GM19238 (cell line): Measurements from ENCODE around the gene PITRM1.

ENCODE experiments used
- DNase-seq: peaks from one replicate; pipeline ENCODE4 v3.0.0; 2011; ENCODE audit warnings: low spot score; ENCODE audit not compliant: insufficient read length

Gene PITRM1

GRCh38 chr10:3166496-3167290, 5.9 kb downstream of the PITRM1 start:
- DNase-seq, result no peak

DNA sequence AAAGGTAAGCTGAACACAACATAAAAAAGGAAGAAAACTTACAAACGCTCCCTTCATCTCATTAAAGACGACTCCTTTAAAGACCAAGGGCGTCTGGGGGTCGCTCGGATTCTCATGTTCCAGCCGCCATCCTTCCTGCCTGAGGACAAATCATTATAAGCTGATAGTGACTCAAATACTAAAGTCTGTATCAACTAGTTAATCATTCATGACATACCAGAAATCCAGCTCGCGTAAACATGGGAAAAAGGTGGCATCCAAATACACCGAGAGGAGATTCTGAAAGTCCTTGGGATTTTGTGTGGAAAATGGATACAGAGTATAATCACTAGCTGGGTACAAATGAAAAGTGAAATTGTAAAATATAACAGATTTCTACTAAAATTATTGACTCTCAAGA, 7.4 kb downstream of the PITRM1 start:
- no peak for DNase-seq

- DNase-seq, result no peak
Measured at GRCh38 chr10:3163879-3164278, 8.7 kb downstream of the PITRM1 start.

GRCh38 chr10:3162533-3162932, 10.0 kb downstream of the PITRM1 start:
- DNase-seq, result no peak

DNA sequence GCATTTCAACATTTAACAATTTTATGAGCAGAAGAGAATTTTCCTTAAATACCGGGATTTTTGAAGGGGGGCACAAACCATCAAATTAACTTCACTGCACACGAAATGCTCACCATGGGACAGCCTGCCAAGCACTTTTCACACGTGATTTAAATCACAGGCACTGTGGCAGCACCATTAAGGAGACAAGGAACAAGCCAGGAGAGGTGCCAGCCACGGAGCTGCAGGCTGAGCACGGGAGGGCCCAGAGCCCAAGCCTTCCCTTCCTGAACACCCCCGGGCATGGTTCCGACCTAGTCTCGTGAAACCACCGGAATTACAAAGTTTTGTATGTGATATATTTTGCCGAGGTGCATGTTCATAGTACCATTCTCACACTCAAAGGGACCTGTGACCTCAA, 13.4 kb downstream of the PITRM1 start:
- no peak for DNase-seq

DNA sequence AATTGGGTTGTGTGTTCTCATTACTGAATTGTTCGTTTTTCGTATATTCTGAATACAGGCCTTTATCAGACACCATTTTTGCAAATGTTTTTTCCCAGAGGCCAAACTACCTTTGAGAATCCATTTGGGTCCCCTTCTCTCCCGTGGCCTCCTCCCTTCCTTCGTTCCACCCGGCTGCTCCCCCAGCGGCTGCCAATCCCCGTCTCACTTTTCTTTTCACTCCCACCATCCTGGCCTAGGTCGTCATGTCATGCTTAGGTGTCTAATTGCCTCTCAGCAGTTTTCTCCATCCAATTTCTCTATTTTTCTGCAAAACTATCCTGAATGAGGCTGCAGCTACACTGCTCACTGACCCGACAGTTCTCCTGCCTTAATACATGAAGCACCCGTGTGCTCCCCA, 17.9 kb downstream of the PITRM1 start:
- DNase-seq, result no peak

GRCh38 chr10:3152566-3152935, 20.0 kb downstream of the PITRM1 start:
- no peak for DNase-seq

DNA sequence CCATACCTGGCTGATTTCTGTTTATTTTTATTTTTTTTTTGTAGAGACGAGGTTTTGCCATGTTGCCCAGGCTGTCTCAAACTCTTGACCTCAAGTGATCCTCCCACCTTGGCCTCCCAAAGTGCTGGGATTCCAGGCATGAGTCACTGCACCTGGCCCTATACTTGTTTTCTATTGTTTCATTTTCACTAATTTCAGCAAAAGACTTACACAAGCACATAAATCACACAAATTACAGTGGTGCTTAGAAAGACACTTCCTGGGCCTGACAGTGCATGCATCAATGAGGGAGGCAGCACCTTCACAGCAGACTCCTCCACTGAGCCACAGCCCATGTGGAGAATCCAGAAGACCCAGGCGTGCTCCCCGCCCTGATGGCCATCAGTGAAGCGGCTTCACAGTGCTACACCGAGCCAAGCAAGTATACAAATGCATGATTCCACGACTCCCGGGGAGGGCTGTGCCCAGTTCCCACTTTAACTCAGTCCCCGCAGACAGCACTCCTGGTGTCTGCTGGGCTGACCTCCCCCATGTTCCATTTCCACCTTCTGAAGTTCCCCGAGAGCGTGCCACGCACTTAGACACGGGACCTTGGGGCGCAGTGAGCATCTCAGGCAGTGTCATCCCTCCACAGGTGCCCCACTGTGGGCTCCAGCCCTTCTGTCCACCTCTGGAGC, 20.6 kb downstream of the PITRM1 start:
- no peak for DNase-seq

DNA sequence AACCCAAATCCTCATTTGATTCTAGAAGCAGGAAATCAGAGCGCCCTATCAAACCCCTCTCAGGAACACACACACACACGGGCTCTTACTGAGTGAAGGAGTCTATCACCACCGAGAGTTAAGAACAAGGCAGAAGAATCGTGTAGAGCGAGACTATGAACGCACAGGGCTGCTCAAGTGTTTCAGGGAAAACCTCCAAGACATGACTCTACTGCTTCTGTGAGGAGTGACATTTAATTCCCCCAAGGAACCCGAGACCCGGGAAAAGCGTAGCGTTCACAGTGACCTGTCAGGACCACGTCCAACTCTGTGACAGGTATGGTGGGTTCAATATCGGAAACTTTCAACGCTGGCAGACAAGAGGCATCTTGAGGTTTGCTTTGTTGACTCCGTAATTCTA, 21.6 kb downstream of the PITRM1 start:
- no peak for DNase-seq

GRCh38 chr10:3150366-3150765, 22.2 kb downstream of the PITRM1 start:
- DNase-seq, result no peak

DNA sequence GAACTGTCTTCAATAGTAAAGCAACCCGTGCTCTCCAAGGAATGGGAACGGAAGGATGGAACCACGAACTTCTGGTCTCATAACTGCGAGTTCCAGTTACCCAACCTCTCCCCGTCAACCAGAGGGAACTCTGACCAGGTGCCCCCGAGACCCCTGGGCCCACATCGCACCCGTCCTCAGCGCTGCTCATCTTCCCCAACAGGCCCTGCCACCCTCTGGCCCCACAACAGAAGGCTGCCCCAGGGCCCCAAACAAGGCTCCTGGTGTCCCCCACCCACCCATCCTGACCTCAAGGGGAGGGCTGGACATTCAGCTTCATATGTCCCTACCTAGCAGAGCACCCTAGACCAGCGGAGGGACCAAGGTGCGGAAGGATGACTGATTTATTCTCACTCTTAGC, 22.7 kb downstream of the PITRM1 start:
- no peak for DNase-seq

GRCh38 chr10:3148994-3149393, 23.6 kb downstream of the PITRM1 start:
- no peak for DNase-seq

- no peak for DNase-seq
Measured at GRCh38 chr10:3148041-3148440, 24.5 kb downstream of the PITRM1 start.

DNA sequence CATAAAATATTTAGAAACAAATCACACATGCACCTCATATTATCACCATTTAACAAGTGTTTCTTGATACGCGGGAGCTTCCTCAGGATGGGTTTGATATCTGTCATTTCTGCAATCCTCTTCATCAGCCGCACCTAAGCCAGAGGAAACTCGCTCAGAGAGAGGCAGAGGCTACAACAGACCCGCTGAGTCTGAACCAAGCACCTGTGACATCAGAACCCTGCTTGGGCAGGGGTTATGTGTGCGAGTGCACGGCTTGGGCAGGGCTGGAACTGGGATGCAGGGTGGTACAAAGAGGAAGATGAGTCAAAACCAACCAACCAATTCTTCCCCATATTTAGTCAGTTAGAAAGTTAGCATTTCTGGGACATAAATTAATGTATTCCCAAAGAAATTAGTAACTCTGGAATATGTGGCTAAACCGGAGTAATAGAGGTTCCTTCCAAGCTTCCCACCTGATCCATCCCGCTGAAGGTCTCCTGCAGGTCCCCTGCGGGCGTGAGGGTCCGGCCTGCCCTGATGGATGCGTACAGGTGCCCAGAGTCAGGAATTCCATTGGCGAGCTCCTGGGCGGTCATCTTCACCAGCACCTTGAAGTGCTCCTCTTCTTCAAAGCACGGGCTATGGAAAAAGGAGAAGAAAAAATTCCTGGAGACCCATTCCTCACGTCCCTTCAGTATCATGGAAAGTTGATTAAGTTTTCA, 25.3 kb downstream of the PITRM1 start:
- no peak for DNase-seq

DNA sequence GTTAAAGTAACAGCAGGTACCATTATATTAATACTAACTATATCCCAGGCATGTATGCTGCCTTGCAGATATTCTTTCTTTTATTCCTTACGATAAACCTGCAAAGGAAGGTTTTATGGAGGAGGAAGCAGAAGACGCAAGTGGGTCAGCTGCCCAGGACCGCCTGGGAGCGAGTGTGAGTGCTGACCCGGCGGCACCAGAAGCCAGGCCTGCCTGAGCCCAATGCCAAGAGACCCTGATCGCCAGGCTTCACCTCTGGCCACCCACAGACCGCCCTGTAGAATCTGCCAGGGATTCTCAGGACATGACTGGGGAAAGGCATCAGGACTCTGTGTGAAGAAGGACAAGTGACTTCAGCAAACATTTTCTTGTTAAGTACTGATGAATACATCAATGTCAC, 26.3 kb downstream of the PITRM1 start:
- DNase-seq, result no peak

- DNase-seq, result no peak
Measured at GRCh38 chr10:3145366-3145765, 27.2 kb downstream of the PITRM1 start.

DNA sequence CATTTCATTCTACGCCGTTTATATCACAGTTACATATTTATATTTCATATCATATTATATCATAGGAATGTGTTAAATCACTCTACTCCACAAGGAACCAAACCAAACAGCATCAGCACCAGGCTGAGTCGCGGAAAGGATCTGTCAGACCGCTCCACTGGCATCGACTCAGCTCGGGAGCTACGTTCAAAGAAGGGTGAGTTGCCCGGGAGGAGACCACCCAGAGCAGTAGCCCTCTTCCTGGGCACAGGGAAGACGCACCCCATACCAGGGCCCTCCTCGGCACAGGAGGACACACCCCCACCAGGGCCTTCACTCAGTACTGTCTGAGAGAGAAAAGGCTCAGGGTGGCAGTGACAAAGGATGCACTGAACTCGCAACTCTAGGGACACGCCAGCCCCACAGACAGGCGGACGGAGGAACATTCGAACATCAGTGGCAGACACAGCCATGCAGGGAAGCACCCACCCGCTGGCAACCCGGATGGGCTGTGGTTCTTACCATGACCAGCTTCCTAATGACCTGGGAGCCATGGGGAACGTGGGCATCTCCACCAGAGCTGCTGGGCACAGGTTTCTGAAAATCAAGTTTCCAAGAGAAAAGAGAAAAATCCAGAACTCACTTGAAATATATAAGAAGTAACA, 28.7 kb downstream of the PITRM1 start:
- no peak for DNase-seq

DNA sequence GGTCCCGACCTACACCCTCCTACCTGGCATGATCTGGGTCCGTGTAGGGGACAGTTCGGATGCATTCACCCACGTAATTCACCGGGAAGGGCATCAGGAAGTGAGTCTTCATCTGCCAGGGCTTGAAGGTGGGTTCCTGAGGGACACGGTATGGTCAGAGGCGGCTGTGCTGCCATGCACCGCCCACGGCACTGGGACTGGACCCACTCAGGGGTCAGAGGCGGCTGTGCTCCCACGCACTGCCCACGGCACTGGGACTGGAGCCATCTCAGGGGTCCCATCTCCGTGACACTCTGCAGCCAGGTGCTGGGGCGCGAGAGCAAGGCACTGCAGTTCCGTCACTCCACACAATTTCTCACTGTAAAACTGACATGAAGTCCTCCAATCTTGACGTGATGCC, 29.2 kb downstream of the PITRM1 start:
- no peak for DNase-seq

GRCh38 chr10:3142146-3142875, 30.3 kb downstream of the PITRM1 start:
- DNase-seq, result no peak

DNA sequence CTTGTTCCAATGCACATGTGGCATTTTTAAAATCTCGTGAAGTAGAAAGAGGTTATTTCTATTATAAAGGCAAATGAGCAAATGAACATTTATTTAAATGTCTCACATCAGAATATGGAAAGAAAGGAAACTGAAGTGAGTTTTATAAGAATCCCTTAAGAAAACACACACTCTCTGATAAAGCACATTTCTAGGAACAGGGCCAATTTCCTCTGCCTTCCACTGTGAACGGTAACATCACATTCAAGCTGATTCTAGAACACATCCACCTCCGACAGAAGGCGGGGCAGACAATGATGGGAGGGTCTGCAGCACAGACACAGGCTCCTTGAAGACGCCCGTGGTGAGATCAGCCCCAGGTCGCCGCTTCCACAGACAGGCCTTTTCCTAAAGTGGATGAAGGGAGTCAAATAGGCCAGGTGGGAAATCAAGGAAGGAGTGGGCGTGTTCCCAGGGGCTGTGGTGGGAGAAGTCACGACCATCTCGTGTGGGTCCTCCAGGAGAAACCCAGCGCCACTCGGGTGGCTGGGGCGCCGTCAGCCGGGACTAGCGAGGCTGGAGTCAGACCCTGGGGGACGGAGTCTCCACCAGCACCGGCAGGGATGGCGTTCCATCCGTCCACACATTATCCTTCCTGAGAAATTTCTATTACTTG, 31.1 kb downstream of the PITRM1 start:
- DNase-seq, result no peak

DNA sequence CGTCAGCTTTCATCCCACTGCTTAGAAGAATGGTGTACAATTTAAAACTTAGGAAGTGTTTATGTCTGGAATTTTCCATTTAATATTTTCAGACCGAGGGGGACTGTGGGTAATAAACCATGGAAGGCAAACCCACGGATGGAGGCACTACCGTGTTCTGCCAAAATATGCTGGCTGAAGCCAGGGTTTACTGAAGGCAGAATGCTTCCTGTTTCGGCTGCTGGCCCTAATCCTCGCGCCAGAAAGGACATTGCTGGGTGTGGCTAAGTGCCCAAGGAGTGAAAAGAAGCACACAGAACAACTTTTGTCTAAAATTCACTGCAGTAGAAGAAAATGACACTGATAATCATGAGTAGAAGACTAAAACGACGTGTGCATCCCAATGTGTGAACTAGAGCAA, 32.3 kb downstream of the PITRM1 start:
- DNase-seq, result no peak
